ENCODE results near the gene AMOTL2.

AMOTL2 gene

DNA sequence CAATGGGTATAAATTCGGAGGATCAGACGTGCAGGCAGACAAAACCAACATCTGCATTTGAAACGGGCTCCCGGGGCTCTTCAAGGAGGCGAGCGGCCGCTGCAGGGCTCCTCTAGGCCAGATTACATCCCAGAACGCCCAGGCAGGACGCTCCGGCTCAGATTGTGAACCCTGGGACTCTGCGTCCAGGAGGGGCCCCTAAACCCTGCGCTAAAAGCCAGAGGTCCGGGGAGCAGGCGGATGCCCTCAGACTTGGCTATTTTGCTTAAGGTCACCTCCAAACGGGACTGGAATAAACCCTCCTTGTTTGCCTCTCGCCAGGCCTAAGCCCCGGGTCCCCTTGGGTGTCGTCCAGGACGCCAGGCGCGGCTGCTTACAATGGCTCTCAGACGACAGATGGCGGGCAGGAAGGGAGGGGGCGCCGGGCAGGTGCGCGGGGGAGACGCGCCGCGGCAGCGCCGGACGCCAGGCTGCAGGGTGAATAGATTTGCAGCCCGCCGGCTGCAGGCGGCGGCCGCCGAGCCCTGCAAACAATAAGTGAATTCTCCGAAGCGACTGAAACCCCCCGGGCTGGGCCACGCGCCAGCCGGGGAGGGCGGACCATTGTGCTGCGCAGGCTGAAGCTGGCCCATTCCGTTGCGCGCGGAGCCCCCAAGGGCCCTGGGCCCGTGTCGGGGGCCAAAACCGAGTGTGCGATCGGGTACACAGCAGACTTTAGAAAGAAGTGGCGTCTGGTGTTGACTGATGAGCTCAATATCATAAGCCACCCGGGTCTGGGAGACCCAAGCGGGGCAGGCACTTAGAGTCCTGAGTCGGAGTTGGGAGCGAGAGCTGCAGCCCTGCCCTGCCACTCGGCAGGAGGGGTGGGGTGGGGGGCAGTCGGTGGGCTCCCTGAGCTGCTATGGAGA, 32.3 kb upstream of the AMOTL2 start:
- DNase-seq (ENCODE audit: insufficient read length, low spot score) (no peak), FAIRE-seq (no peak)
- TF ChIP-seq, protein P1, sequence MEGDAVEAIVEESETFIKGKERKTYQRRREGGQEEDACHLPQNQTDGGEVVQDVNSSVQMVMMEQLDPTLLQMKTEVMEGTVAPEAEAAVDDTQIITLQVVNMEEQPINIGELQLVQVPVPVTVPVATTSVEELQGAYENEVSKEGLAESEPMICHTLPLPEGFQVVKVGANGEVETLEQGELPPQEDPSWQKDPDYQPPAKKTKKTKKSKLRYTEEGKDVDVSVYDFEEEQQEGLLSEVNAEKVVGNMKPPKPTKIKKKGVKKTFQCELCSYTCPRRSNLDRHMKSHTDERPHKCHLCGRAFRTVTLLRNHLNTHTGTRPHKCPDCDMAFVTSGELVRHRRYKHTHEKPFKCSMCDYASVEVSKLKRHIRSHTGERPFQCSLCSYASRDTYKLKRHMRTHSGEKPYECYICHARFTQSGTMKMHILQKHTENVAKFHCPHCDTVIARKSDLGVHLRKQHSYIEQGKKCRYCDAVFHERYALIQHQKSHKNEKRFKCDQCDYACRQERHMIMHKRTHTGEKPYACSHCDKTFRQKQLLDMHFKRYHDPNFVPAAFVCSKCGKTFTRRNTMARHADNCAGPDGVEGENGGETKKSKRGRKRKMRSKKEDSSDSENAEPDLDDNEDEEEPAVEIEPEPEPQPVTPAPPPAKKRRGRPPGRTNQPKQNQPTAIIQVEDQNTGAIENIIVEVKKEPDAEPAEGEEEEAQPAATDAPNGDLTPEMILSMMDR (IDR thresholded peaks at IDR 0.05; ENCODE audit: insufficient read depth, missing control alignments) = no peak

- DNase-seq (ENCODE audit: insufficient read length, low spot score) = no peak
- FAIRE-seq = no peak
- TF ChIP-seq, protein P1 (IDR thresholded peaks at IDR 0.05; ENCODE audit: insufficient read depth, missing control alignments) = no peak
Measured at GRCh38 chr3:134404366-134404885, 30.2 kb upstream of the AMOTL2 start.

GRCh38 chr3:134397755-134398154, 23.5 kb upstream of the AMOTL2 start:
- DNase-seq (ENCODE audit: insufficient read length, low spot score) = no peak
- TF ChIP-seq, protein P1 (IDR thresholded peaks at IDR 0.05; ENCODE audit: insufficient read depth, missing control alignments) = no peak
- FAIRE-seq = no peak

DNA sequence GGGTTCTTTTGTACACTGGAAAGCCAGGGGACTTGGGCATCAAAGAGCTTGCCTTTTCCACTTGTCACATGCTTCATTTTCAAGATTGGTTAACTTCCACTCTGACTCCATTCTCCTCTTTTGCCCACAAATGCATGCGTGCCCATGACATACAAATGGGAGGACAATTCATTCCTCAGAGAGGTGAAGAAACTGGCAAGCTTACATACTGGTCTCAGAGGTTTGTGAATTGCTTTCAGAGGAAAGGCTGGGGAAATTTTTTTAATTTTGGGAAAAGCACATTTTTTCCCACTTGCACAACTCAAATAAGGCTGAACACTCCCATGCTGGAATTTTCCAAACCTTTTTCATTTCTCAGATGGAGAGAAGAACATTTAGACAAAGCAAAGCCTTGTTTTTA, 20.9 kb upstream of the AMOTL2 start:
- TF ChIP-seq, protein P1 (IDR thresholded peaks at IDR 0.05; ENCODE audit: insufficient read depth, missing control alignments) = no peak
- DNase-seq (ENCODE audit: insufficient read length, low spot score) (no peak), FAIRE-seq (no peak)

- TF ChIP-seq, protein P1 (IDR thresholded peaks at IDR 0.05; ENCODE audit: insufficient read depth, missing control alignments) = no peak
- FAIRE-seq = no peak
- DNase-seq (ENCODE audit: insufficient read length, low spot score) = no peak
Measured at GRCh38 chr3:134394380-134394779, 20.1 kb upstream of the AMOTL2 start.

DNA sequence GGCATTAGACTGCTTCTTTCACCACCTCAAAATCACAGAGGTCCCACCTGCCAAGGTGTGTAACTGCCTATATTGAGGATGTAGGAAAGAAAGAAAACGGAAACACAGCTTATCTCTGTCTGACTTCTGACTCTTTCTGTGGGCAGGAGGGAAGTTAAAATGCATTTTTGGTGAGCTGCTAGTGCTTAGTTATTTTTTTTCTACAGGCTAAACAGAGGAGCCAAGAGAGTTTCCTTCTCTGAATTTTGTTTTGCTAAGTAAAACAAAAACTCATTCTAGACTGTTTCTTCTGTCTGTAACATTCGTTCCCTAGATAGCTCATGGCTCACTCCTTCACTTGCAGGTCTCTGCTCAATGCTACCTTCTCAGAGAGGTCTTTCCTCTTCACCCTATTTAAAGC, 18.8 kb upstream of the AMOTL2 start:
- FAIRE-seq = no peak
- no peak for DNase-seq (ENCODE audit: insufficient read length, low spot score)
- TF ChIP-seq, protein P1 (IDR thresholded peaks at IDR 0.05; ENCODE audit: insufficient read depth, missing control alignments) = no peak
